Heart left ventricle (tissue), 13 donors: ENCODE results near the gene SHROOM2.

Source experiments
- CTCF ChIP-seq, 12 donors: fragments of 200-600 bp; sonication (generic) in 4 of 12; IDR thresholded peaks; one replicate each; pipeline versions ENCODE4 v1.5.0 to v1.8.0; 2018 to 2022; ENCODE audit warnings: antibody characterized with exemption in 12 of 12, mild to moderate bottlenecking in 5 of 12
- POLR2A ChIP-seq, 2 donors: fragments of 450-650 bp; IDR thresholded peaks; one replicate each; pipeline ENCODE4 v1.6.1; 2017; ENCODE audit warnings: antibody characterized with exemption in 2 of 2, mild to moderate bottlenecking in 2 of 2, moderate library complexity in 2 of 2
- donor health status: ischemic (EF 13 %, LVEDD 7.1; RV severe dilation, severe dysfunction).
- donor health status: DM: no; HTN: yes; CAD: no.
- donor health status: DM: no; HTN: no; CAD: no.
- donor health status: ischemic (EF 25% LVEDD 6.9; RV normal size, moderate dysfunction).
- donor health status: ischemic (EF 25% LVEDD 5.7; RV mildly dilated, moderate dysfunction).
- donor health status: ischemic (EF 35%, LVEDD 5.7; RV mildly dilated, moderate dysfunction).
- donor health status: nonischemic (EF 11% LVEDD 7.7; RV severe dilation, severe dysfunction).
- donor health status: DM: yes; HTN: yes; CAD: no.
- donor health status: PGD.
- donor health status: ischemic (EF 29% LVEDD 5.4; RV normal size, mild dysfunction).
- donor health status: nonischemic (EF 23%, LVEDD 6.1; RV moderate dilation, normal function).

DNA sequence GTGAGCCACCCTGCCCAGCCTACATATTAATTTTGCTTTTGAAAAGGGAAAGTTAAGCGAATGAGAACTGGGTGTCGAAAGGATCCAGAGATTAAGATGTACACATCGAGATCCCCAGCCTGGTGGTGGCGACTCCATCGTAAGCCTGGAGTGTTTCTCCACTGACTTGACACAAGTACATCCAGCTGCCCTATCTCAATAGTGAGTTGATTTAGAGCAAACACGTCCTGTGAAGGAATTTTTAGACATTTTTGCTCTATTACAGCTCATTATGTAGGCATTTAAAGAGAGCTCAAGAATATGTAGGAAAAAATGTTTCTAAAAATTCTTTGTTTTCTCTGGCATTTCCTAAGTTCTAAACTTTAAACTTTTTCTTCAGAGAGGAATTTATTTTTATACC lies 169.3 kb downstream of the SHROOM2 start:
- TF ChIP-seq CTCF (IDR thresholded peaks at IDR 0.05) (no peak), POLR2A (IDR thresholded peaks at IDR 0.05) (no peak)
